ENCODE results near the gene BCAS3.
"Not testable (repeated sequence)": the region's sequence is repeated elsewhere in the genome, so short reads cannot be mapped to it uniquely, and the experiment has no call there.

BCAS3 gene

GRCh38 chr17:61146833-61147232 is 469.2 kb downstream of the BCAS3 start:
- not testable (repeated sequence) for DNase-seq (ENCODE audit: low read depth in 2 of 2, low spot score in 1 of 2)

- DNase-seq (ENCODE audit: low read depth in 2 of 2, low spot score in 1 of 2): no peak
These were observed 471.6 kb downstream of the BCAS3 start for GRCh38 chr17:61149106-61149825.

GRCh38 chr17:61149862-61150362 is 472.3 kb downstream of the BCAS3 start:
- no peak for DNase-seq (ENCODE audit: low read depth in 2 of 2, low spot score in 1 of 2)

GRCh38 chr17:61150686-61151299 is 473.1 kb downstream of the BCAS3 start:
- DNase-seq (ENCODE audit: low read depth in 2 of 2, low spot score in 1 of 2): no peak

GRCh38 chr17:61152898-61153297 is 475.2 kb downstream of the BCAS3 start:
- no peak for DNase-seq (ENCODE audit: low read depth in 2 of 2, low spot score in 1 of 2)

GRCh38 chr17:61155590-61156237 is 478.1 kb downstream of the BCAS3 start:
- no peak for DNase-seq (ENCODE audit: low read depth in 2 of 2, low spot score in 1 of 2)

- no peak for DNase-seq (ENCODE audit: low read depth in 2 of 2, low spot score in 1 of 2)
These were observed 479.7 kb downstream of the BCAS3 start for GRCh38 chr17:61157246-61157886.

GRCh38 chr17:61158376-61158775 is 480.7 kb downstream of the BCAS3 start:
- no peak for DNase-seq (ENCODE audit: low read depth in 2 of 2, low spot score in 1 of 2)

GRCh38 chr17:61159221-61159814 is 481.7 kb downstream of the BCAS3 start:
- DNase-seq (ENCODE audit: low read depth in 2 of 2, low spot score in 1 of 2): no peak

- DNase-seq (ENCODE audit: low read depth in 2 of 2, low spot score in 1 of 2): no peak
These were observed 482.6 kb downstream of the BCAS3 start for GRCh38 chr17:61160204-61160603.

GRCh38 chr17:61160789-61161445 is 483.3 kb downstream of the BCAS3 start:
- DNase-seq (ENCODE audit: low read depth in 2 of 2, low spot score in 1 of 2): no peak

GRCh38 chr17:61161615-61162134 is 484.0 kb downstream of the BCAS3 start:
- DNase-seq (ENCODE audit: low read depth in 2 of 2, low spot score in 1 of 2): no peak

- no peak for DNase-seq (ENCODE audit: low read depth in 2 of 2, low spot score in 1 of 2)
These were observed 486.9 kb downstream of the BCAS3 start for GRCh38 chr17:61164517-61164916.

- DNase-seq (ENCODE audit: low read depth in 2 of 2, low spot score in 1 of 2): no peak
These were observed 489.4 kb downstream of the BCAS3 start for GRCh38 chr17:61167075-61167474.

GRCh38 chr17:61168506-61168905 is 490.9 kb downstream of the BCAS3 start:
- DNase-seq (ENCODE audit: low read depth in 2 of 2, low spot score in 1 of 2): no peak

GRCh38 chr17:61174310-61174709 is 496.7 kb downstream of the BCAS3 start:
- no peak for DNase-seq (ENCODE audit: low read depth in 2 of 2, low spot score in 1 of 2)

- no peak for DNase-seq (ENCODE audit: low read depth in 2 of 2, low spot score in 1 of 2)
These were observed 497.9 kb downstream of the BCAS3 start for GRCh38 chr17:61175298-61176142.

GRCh38 chr17:61177351-61177750 is 499.7 kb downstream of the BCAS3 start:
- no peak for DNase-seq (ENCODE audit: low read depth in 2 of 2, low spot score in 1 of 2)

- DNase-seq (ENCODE audit: low read depth in 2 of 2, low spot score in 1 of 2): no peak
These were observed 500.6 kb downstream of the BCAS3 start for GRCh38 chr17:61178284-61178683.

GRCh38 chr17:61179380-61179806 is 501.7 kb downstream of the BCAS3 start:
- no peak for DNase-seq (ENCODE audit: low read depth in 2 of 2, low spot score in 1 of 2)

Measured in stimulated activated CD8-positive, alpha-beta memory T cell treated with anti-CD3 and anti-CD28 coated beads, Interleukin-4, amount 100 ng/mL, for 1 hour (primary cell).